HEK293 (cell line): ENCODE results near the gene UBXN11.
A peak's percentile ranks its signal among the peaks of the same experiment; 100 is the strongest.

Source experiments
- CTCF ChIP-seq: fragments of 450-650 bp; formaldehyde crosslinking; IDR thresholded peaks from 2 replicates; pipeline ENCODE4 v1.5.1; 2016; ENCODE audit warnings: missing biosample characterization, missing genetic modification characterization
- MZF1 ChIP-seq: fragments of 450-650 bp; formaldehyde crosslinking; IDR thresholded peaks from 2 replicates; pipeline ENCODE4 v1.5.1; 2017; ENCODE audit warnings: missing biosample characterization, missing genetic modification characterization, borderline replicate concordance
- YY1 ChIP-seq: fragments of 450-650 bp; formaldehyde crosslinking; IDR thresholded peaks from 2 replicates; pipeline ENCODE4 v1.5.1; 2018; ENCODE audit warnings: missing biosample characterization, missing genetic modification characterization
- ZBTB20 ChIP-seq: fragments of 450-650 bp; formaldehyde crosslinking; IDR thresholded peaks from 2 replicates; pipeline ENCODE4 v1.5.1; 2016; ENCODE audit warnings: missing biosample characterization, missing genetic modification characterization
- ZNF175 ChIP-seq: fragments of 450-650 bp; formaldehyde crosslinking; IDR thresholded peaks from 2 replicates; pipeline ENCODE4 v1.5.1; 2016; ENCODE audit warnings: missing biosample characterization, missing genetic modification characterization
- ZNF211 ChIP-seq: fragments of 450-650 bp; formaldehyde crosslinking; IDR thresholded peaks from 2 replicates; pipeline ENCODE4 v1.5.1; 2016; ENCODE audit warnings: low read depth, missing biosample characterization, missing genetic modification characterization
- ZNF23 ChIP-seq: fragments of 450-650 bp; formaldehyde crosslinking; IDR thresholded peaks from 2 replicates; pipeline ENCODE4 v1.5.1; 2016; ENCODE audit warnings: missing biosample characterization, missing genetic modification characterization, borderline replicate concordance
- ZNF292 ChIP-seq: fragments of 450-650 bp; formaldehyde crosslinking; IDR thresholded peaks from 2 replicates; pipeline ENCODE4 v1.5.1; 2016; ENCODE audit warnings: low read depth, missing biosample characterization, missing genetic modification characterization, borderline replicate concordance
- ZNF549 ChIP-seq: fragments of 450-650 bp; IDR thresholded peaks from 2 replicates; pipeline ENCODE4 v1.5.1; 2018; ENCODE audit warnings: missing biosample characterization, missing genetic modification characterization, mild to moderate bottlenecking, inconsistent platforms, moderate library complexity
- ZNF837 ChIP-seq: fragments of 450-650 bp; formaldehyde crosslinking; IDR thresholded peaks from 2 replicates; pipeline ENCODE4 v1.5.1; 2016; ENCODE audit warnings: missing biosample characterization, missing genetic modification characterization

DNA sequence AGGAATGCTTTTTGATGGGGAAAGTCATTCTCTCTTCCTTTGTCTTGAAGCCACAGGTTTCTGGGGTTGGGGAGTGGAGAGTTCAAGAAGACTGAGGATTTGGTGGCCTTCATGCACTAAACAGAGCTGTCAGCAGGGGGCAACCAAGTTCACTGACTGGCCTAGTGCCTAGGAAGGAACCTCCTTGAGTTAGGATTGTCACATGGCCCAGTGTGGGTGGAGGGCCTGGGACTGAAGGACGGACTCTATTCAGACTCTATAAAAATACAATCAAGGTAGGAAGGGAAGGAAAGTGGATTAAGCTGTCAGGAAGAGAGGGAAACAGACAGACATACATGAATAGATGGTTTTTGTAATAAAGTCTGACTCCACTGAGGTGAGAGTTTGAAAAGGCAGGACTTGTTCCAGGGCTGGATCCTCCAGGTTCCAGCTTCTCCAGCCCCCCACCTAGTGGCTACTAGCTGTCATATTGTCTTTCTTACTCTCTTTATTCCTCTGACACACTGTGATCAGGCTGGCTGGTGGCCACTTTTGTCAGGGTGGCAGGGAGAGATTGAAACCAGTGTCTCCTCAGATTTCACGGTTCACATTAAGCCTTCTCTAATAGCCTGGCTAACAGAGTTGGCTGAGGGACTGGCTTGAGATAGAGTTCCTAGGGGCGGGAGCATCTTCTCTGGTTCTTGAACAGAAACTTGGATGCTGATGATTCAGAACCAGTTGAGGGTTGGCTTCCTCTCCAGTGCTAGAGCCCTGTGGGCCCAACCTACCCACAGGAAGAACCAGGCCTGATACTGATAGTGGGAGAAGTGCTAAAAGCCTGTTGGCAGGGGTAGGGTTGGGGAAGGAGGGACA is 30.6 kb downstream of the UBXN11 start:
- TF ChIP-seq ZNF175 (no peak), ZNF549 (tag by site-specific recombination) (no peak), ZNF292 (no peak), YY1 (no peak), ZBTB20 (no peak; the same call in none of the 2 replicates), ZNF837 (tag by site-specific recombination) (no peak), ZNF211 (no peak), CTCF (peak; percentile 80), MZF1 (tag by site-specific recombination) (no peak), ZNF23 (tag by site-specific recombination) (no peak)
